Measurements from ENCODE around the gene CAP1.
"Not testable (repeated sequence)": the region's sequence is repeated elsewhere in the genome, so short reads cannot be mapped to it uniquely, and the experiment has no call there.

The CAP1 gene

GRCh38 chr1:40040511-40041465, at the start of gene CAP1:
Gene CAP1 (plus strand): TSS chr1:40040729. CDS start chr1:40059347, 18,618 bp downstream.
- DNase-seq (ENCODE audit: low read depth) = peak; percentile 100

- no peak for DNase-seq (ENCODE audit: low read depth)
These were observed 48.3 kb upstream of the CAP1 start for GRCh38 chr1:39992234-39992633.

- no peak for DNase-seq (ENCODE audit: low read depth)
These were observed 47.6 kb upstream of the CAP1 start for GRCh38 chr1:39992888-39993287.

GRCh38 chr1:39995973-39996393, 44.5 kb upstream of the CAP1 start:
- no peak for DNase-seq (ENCODE audit: low read depth)

- DNase-seq (ENCODE audit: low read depth) = no peak
These were observed 44.0 kb upstream of the CAP1 start for GRCh38 chr1:39996396-39997004.

- no peak for DNase-seq (ENCODE audit: low read depth)
These were observed 39.1 kb upstream of the CAP1 start for GRCh38 chr1:40001456-40001855.

- no peak for DNase-seq (ENCODE audit: low read depth)
These were observed 37.1 kb upstream of the CAP1 start for GRCh38 chr1:40003156-40004093.

- no peak for DNase-seq (ENCODE audit: low read depth)
These were observed 35.7 kb upstream of the CAP1 start for GRCh38 chr1:40004857-40005256.

GRCh38 chr1:40007481-40008034, 33.0 kb upstream of the CAP1 start:
- DNase-seq (ENCODE audit: low read depth) = not testable (repeated sequence)

- DNase-seq (ENCODE audit: low read depth) = no peak
These were observed 29.3 kb upstream of the CAP1 start for GRCh38 chr1:40011198-40011597.

GRCh38 chr1:40014253-40014706, 26.2 kb upstream of the CAP1 start:
- DNase-seq (ENCODE audit: low read depth) = no peak

GRCh38 chr1:40014812-40015594, 25.5 kb upstream of the CAP1 start:
- DNase-seq (ENCODE audit: low read depth) = no peak

- DNase-seq (ENCODE audit: low read depth) = no peak
These were observed 22.5 kb upstream of the CAP1 start for GRCh38 chr1:40017951-40018575.

GRCh38 chr1:40020447-40021085, 20.0 kb upstream of the CAP1 start:
- DNase-seq (ENCODE audit: low read depth) = no peak

GRCh38 chr1:40023379-40023944, 17.1 kb upstream of the CAP1 start:
- DNase-seq (ENCODE audit: low read depth) = no peak

GRCh38 chr1:40024671-40025070, 15.9 kb upstream of the CAP1 start:
- DNase-seq (ENCODE audit: low read depth) = no peak

- no peak for DNase-seq (ENCODE audit: low read depth)
These were observed 12.9 kb upstream of the CAP1 start for GRCh38 chr1:40027647-40028046.

GRCh38 chr1:40029608-40030007, 10.9 kb upstream of the CAP1 start:
- no peak for DNase-seq (ENCODE audit: low read depth)

- DNase-seq (ENCODE audit: low read depth) = no peak
These were observed 9.9 kb upstream of the CAP1 start for GRCh38 chr1:40030528-40031135.

All from activated T-cell treated with anti-CD3 and anti-CD28 coated beads for 24 hours (primary cell).